ENCODE measurements around the gene TMEM179B. TPM values are rescaled to one million over a fixed set of nuclear protein-coding genes. Genes with fewer than 3 reads are reported as not detected.
"Not testable (repeated sequence)": the region's sequence is repeated elsewhere in the genome, so short reads cannot be mapped to it uniquely, and the experiment has no call there.

Gene TMEM179B, protein sequence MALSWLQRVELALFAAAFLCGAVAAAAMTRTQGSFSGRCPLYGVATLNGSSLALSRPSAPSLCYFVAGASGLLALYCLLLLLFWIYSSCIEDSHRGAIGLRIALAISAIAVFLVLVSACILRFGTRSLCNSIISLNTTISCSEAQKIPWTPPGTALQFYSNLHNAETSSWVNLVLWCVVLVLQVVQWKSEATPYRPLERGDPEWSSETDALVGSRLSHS
- total RNA-seq: 61.9 TPM

DNA sequence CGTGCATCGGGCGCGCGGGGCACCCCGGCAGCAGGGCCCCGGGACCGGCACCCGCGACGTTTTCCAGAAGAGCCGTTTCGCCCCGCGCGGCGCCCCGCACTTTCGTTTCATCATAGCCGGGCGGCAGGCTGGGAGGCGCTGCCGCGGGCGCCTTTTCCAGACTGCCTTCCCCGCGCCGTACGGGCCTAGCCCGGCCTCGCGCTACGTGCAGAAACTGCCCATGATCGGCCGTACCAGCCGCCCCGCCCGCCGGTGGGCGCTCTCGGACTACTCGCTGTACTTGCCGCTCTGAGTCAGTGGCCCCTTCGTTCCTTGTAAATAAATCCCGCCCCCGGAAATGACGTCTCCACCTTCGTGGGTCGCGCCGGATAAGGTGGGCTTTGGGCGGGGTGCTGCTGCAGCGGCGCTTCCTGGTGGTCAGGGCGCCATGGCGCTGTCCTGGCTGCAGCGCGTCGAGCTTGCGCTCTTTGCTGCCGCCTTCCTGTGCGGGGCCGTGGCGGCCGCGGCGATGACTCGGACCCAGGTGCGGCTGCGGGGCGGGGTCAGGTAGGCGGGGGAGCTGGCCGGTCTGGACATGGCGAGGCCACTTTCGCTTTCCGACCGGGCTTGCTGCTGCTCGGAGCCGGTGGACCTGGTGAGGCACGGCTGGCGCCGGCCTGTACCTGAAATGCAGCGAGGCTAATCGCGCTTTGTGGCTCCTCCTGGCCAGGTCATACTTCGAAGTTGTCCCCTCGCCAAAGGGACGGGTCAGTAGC, at the start of gene TMEM179B:
Gene TMEM179B, plus strand, starts transcription at position 398 of the 755 bp plus-strand sequence. Its CDS starts 30 bp downstream, at position 428.
- peaks cover 51% of the 10 kb centered on the region for H3K4me1 ChIP-seq
- H3K27ac ChIP-seq: peak within 1 kb of the TSS; percentile 99
- intact Hi-C loops (cut with DNase I): loop anchor here (5.0 to 10.0 kb wide), 2 partner anchors 48 to 75 kb away; partner anchors contain the start of genes STX5, TEX54 and WDR74
- TF ChIP-seq, protein P1, sequence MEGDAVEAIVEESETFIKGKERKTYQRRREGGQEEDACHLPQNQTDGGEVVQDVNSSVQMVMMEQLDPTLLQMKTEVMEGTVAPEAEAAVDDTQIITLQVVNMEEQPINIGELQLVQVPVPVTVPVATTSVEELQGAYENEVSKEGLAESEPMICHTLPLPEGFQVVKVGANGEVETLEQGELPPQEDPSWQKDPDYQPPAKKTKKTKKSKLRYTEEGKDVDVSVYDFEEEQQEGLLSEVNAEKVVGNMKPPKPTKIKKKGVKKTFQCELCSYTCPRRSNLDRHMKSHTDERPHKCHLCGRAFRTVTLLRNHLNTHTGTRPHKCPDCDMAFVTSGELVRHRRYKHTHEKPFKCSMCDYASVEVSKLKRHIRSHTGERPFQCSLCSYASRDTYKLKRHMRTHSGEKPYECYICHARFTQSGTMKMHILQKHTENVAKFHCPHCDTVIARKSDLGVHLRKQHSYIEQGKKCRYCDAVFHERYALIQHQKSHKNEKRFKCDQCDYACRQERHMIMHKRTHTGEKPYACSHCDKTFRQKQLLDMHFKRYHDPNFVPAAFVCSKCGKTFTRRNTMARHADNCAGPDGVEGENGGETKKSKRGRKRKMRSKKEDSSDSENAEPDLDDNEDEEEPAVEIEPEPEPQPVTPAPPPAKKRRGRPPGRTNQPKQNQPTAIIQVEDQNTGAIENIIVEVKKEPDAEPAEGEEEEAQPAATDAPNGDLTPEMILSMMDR (IDR thresholded peaks at IDR 0.05): peak; percentile 13 to 44 (median 44)
- peak in 1 of 2 donors; percentile 63 for TF ChIP-seq POLR2A (IDR thresholded peaks at IDR 0.05)
- peak; percentile 94 to 99 for TF ChIP-seq POLR2AphosphoS5 (IDR thresholded peaks at IDR 0.05; ENCODE audit: insufficient read depth in 1 of 2, low read depth in 1 of 2)
- DNase-seq (ENCODE audit: extremely low spot score in 2 of 2): peak in 1 of 2 donors; percentile 96
- peaks cover 0 to 3% of the 10 kb centered on the region in 2 donors for H3K36me3 ChIP-seq
- H3K9me3 ChIP-seq: no peaks in the 10 kb centered on the region
- H3K27me3 ChIP-seq: no peaks in the 10 kb centered on the region
- peak within 1 kb of the TSS; percentile 87 to 95 for H3K4me3 ChIP-seq

GRCh38 chr11:62747475-62748160, 39.6 kb upstream of the TMEM179B start:
- Histone ChIP-seq H3K36me3 (peaks cover 0 to 8% of the 10 kb centered on the region in 2 donors), H3K27ac (no peak overlapping the region), H3K9me3 (no peaks in the 10 kb centered on the region), H3K4me3 (no peak overlapping the region), H3K4me1 (peaks cover 3% of the 10 kb centered on the region), H3K27me3 (no peaks in the 10 kb centered on the region)
- DNase-seq (ENCODE audit: extremely low spot score in 2 of 2): no peak
- TF ChIP-seq, protein P1 (IDR thresholded peaks at IDR 0.05): no peak
- TF ChIP-seq POLR2A (IDR thresholded peaks at IDR 0.05): no peak
- no peak for TF ChIP-seq POLR2AphosphoS5 (IDR thresholded peaks at IDR 0.05; ENCODE audit: insufficient read depth in 1 of 2, low read depth in 1 of 2)
- intact Hi-C loops (cut with DNase I): no loop called here

DNA sequence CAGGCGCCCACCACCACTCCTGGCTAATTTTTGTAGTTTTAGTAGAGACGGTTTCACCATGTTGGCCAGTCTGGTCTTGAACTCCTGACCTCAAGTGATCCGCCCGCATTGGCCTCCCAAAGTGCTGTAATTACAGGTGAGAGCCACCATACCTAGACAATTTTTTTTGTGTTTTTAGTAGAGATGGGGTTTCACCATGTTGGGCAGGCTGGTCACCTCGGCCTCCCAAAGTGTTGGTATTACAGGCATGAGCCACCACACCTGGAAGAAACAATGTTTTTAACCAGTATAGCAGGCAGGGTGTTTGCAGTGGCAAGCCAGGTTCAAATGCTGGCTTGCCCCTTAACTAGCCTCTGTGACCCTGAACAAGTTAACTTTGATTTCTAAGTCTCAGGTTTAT, 37.3 kb upstream of the TMEM179B start:
- peaks cover 19% of the 10 kb centered on the region for H3K4me1 ChIP-seq
- H3K36me3 ChIP-seq: peaks cover 0 to 11% of the 10 kb centered on the region in 2 donors
- intact Hi-C loops (cut with DNase I); H3K27me3 ChIP-seq; DNase-seq (ENCODE audit: extremely low spot score in 2 of 2); H3K9me3 ChIP-seq; H3K27ac ChIP-seq; H3K4me3 ChIP-seq: not testable (repeated sequence)

- Histone ChIP-seq H3K4me1 (peaks cover 19% of the 10 kb centered on the region), H3K27me3 (no peaks in the 10 kb centered on the region), H3K36me3 (peaks cover 0 to 11% of the 10 kb centered on the region in 2 donors), H3K4me3 (no peak overlapping the region), H3K9me3 (no peaks in the 10 kb centered on the region), H3K27ac (no peak overlapping the region)
- intact Hi-C loops (cut with DNase I): no loop called here
- no peak for DNase-seq (ENCODE audit: extremely low spot score in 2 of 2)
- TF ChIP-seq, protein P1 (IDR thresholded peaks at IDR 0.05): no peak
- no peak for TF ChIP-seq POLR2A (IDR thresholded peaks at IDR 0.05)
- TF ChIP-seq POLR2AphosphoS5 (IDR thresholded peaks at IDR 0.05; ENCODE audit: insufficient read depth in 1 of 2, low read depth in 1 of 2): no peak
Observed at GRCh38 chr11:62752177-62752785, 34.9 kb upstream of the TMEM179B start.
